ENCODE measurements around the gene EVA1B. TPM values are rescaled to one million over a fixed set of nuclear protein-coding genes. Genes with fewer than 3 reads are reported as not detected.

EVA1B gene
- total and polyA plus RNA-seq, 2 of the 13 experiments (the other 11 are each of a cell fraction or from before 2014, with no cell fraction given) = 3.9 to 6.6 TPM

- TF ChIP-seq ZNF629 (CRISPR knock-in tag; conservative IDR thresholded peaks at IDR 0.05) (0 out of 2 replicates have a peak, but pooled peaks have one; percentile 5), NR3C1 (CRISPR knock-in tag; IDR thresholded peaks at IDR 0.05) (no peak), ZNF224 (CRISPR knock-in tag; IDR thresholded peaks at IDR 0.05) (0 out of 2 replicates have a peak, but pooled peaks have one; percentile 22), SETDB1 (CRISPR knock-in tag; IDR thresholded peaks at IDR 0.05; ENCODE audit: borderline replicate concordance) (no peak), ZNF563 (CRISPR knock-in tag; IDR thresholded peaks at IDR 0.05) (0 out of 2 replicates have a peak, but pooled peaks have one; percentile 14), MTA1 (CRISPR knock-in tag; IDR thresholded peaks at IDR 0.05; ENCODE audit: borderline replicate concordance) (0 out of 2 replicates have a peak, but pooled peaks have one; percentile 29), KAT8 (CRISPR knock-in tag; IDR thresholded peaks at IDR 0.05) (no peak), FOSL2 (CRISPR knock-in tag; IDR thresholded peaks at IDR 0.05) (0 out of 2 replicates have a peak, but pooled peaks have one; percentile 7), FIP1L1 (IDR thresholded peaks at IDR 0.05; ENCODE audit: borderline replicate concordance, insufficient read depth, low read depth, low read length) (no peak), CEBPG (CRISPR knock-in tag; IDR thresholded peaks at IDR 0.05) (no peak), ZSCAN21 (CRISPR knock-in tag; IDR thresholded peaks at IDR 0.05; ENCODE audit: borderline replicate concordance) (0 out of 2 replicates have a peak, but pooled peaks have one; percentile 23), KDM5A (IDR thresholded peaks at IDR 0.05; ENCODE audit: borderline replicate concordance, low read length) (peak; percentile 64; the same call in 1 of the 2 replicates), MIER3 (CRISPR knock-in tag; IDR thresholded peaks at IDR 0.05; ENCODE audit: borderline replicate concordance) (0 out of 2 replicates have a peak, but pooled peaks have one; percentile 20), GFI1 (CRISPR knock-in tag; IDR thresholded peaks at IDR 0.05; ENCODE audit: borderline replicate concordance) (peak; percentile 63; the same call in 1 of the 2 replicates), FOXC1 (CRISPR knock-in tag; IDR thresholded peaks at IDR 0.05; ENCODE audit: borderline replicate concordance) (peak; percentile 50; the same call in 1 of the 2 replicates), ESRRA (CRISPR knock-in tag; IDR thresholded peaks at IDR 0.05; ENCODE audit: low read depth) (0 out of 2 replicates have a peak, but pooled peaks have one; percentile 38), ZNF350 (CRISPR knock-in tag; IDR thresholded peaks at IDR 0.05; ENCODE audit: borderline replicate concordance, low read depth) (0 out of 2 replicates have a peak, but pooled peaks have one; percentile 30), ZFYVE20 (CRISPR knock-in tag; IDR thresholded peaks at IDR 0.05; ENCODE audit: borderline replicate concordance, low read depth) (no peak)
- TF ChIP-seq, protein P1, sequence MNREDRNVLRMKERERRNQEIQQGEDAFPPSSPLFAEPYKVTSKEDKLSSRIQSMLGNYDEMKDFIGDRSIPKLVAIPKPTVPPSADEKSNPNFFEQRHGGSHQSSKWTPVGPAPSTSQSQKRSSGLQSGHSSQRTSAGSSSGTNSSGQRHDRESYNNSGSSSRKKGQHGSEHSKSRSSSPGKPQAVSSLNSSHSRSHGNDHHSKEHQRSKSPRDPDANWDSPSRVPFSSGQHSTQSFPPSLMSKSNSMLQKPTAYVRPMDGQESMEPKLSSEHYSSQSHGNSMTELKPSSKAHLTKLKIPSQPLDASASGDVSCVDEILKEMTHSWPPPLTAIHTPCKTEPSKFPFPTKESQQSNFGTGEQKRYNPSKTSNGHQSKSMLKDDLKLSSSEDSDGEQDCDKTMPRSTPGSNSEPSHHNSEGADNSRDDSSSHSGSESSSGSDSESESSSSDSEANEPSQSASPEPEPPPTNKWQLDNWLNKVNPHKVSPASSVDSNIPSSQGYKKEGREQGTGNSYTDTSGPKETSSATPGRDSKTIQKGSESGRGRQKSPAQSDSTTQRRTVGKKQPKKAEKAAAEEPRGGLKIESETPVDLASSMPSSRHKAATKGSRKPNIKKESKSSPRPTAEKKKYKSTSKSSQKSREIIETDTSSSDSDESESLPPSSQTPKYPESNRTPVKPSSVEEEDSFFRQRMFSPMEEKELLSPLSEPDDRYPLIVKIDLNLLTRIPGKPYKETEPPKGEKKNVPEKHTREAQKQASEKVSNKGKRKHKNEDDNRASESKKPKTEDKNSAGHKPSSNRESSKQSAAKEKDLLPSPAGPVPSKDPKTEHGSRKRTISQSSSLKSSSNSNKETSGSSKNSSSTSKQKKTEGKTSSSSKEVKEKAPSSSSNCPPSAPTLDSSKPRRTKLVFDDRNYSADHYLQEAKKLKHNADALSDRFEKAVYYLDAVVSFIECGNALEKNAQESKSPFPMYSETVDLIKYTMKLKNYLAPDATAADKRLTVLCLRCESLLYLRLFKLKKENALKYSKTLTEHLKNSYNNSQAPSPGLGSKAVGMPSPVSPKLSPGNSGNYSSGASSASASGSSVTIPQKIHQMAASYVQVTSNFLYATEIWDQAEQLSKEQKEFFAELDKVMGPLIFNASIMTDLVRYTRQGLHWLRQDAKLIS (CRISPR knock-in tag; IDR thresholded peaks at IDR 0.05) = no peak
- TF ChIP-seq, protein P2, sequence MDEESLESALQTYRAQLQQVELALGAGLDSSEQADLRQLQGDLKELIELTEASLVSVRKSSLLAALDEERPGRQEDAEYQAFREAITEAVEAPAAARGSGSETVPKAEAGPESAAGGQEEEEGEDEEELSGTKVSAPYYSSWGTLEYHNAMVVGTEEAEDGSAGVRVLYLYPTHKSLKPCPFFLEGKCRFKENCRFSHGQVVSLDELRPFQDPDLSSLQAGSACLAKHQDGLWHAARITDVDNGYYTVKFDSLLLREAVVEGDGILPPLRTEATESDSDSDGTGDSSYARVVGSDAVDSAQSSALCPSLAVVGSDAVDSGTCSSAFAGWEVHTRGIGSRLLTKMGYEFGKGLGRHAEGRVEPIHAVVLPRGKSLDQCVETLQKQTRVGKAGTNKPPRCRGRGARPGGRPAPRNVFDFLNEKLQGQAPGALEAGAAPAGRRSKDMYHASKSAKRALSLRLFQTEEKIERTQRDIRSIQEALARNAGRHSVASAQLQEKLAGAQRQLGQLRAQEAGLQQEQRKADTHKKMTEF (CRISPR knock-in tag; IDR thresholded peaks at IDR 0.05) = peak; percentile 9; the same call in 1 of the 2 replicates
- TF ChIP-seq, protein P3, sequence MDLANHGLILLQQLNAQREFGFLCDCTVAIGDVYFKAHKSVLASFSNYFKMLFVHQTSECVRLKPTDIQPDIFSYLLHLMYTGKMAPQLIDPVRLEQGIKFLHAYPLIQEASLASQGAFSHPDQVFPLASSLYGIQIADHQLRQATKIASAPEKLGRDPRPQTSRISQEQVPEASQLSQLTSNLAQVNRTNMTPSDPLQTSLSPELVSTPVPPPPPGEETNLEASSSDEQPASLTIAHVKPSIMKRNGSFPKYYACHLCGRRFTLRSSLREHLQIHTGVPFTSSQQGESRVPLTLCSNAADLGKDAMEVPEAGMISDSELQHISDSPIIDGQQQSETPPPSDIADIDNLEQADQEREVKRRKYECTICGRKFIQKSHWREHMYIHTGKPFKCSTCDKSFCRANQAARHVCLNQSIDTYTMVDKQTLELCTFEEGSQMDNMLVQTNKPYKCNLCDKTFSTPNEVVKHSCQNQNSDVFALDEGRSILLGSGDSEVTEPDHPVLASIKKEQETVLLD (CRISPR knock-in tag; IDR thresholded peaks at IDR 0.05; ENCODE audit: low read depth) = 0 out of 2 replicates have a peak, but pooled peaks have one; percentile 32
- TF ChIP-seq, protein P4, sequence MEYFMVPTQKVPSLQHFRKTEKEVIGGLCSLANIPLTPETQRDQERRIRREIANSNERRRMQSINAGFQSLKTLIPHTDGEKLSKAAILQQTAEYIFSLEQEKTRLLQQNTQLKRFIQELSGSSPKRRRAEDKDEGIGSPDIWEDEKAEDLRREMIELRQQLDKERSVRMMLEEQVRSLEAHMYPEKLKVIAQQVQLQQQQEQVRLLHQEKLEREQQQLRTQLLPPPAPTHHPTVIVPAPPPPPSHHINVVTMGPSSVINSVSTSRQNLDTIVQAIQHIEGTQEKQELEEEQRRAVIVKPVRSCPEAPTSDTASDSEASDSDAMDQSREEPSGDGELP (IDR thresholded peaks at IDR 0.05; ENCODE audit: borderline replicate concordance, low read depth) = 0 out of 2 replicates have a peak, but pooled peaks have one; percentile 27
These were observed 16.5 kb downstream of the EVA1B start (continued) for GRCh38 chr1:36306902-36307456.
